Ovary (tissue), 9 donors: ENCODE results near the gene KRTAP5-4. TPM values are rescaled to one million over a fixed set of nuclear protein-coding genes. Genes with fewer than 3 reads are reported as not detected.

ENCODE experiments used
- polyA plus RNA-seq, 2 donors: library from polyadenylated mRNA; stranded (reverse); fragments of 200-250 nt in 1 of 2; fragments of 350-450 nt in 1 of 2; fragmentation: Illumina TruSeq in 1 of 2; extraction: RNeasy Lipid Tissue Mini Kit (QIAGEN cat#74804) in 1 of 2; gene quantifications; one replicate each; pipeline ENCODE4 v1.2.3, GENCODE V29; 2013 to 2014
- total RNA-seq, 7 donors: library from RNA; depleted of rRNA in 2 of 7; stranded (reverse); fragments of >200 nt in 2 of 7; fragmentation: NEBNext Ultra II Directional in 3 of 7; extraction: Animal tissue kit (Norgen Biotek cat#: 25700) in 3 of 7; gene quantifications; one replicate each; pipeline versions ENCODE4 v1.1.0 to v1.2.4, GENCODE V29; 2016 to 2023
- donor health status: DM: no; HTN: no; CAD: no; lungs with moderate emphysema.
- donor health status: DM: no; HTN: no; CAD: no.
- donor health status: Bipolar disorder and iron deficiency.
- donor health status: DM: yes; HTN: yes; CAD: no.
- donor health status: DM: no; HTN: no; CAD: no.
- donor health status: DM: yes; HTN: yes; CAD: no.

The KRTAP5-4 gene
- total and polyA plus RNA-seq, 9 donors = not detected

Other genes with a start within 250 kb of the KRTAP5-4 start
- 1 to 10 TPM in 3 of 7 donors, under 1 TPM in 4; 0.35 to 1.5 (median 0.68) TPM for gene BRSK2, start 232.2 kb downstream of the KRTAP5-4 start, total RNA-seq
- gene BRSK2, start 232.2 kb downstream of the KRTAP5-4 start, polyA plus RNA-seq = under 1 TPM; 0.22 to 0.52 TPM
- 10 to 100 TPM; 28.5 to 47.2 (median 31.3) TPM for gene MOB2, start 135.4 kb downstream of the KRTAP5-4 start, total RNA-seq
- 10 to 100 TPM; 32.0 to 50.1 TPM for gene MOB2, start 135.4 kb downstream of the KRTAP5-4 start, polyA plus RNA-seq
- 10 to 100 TPM in 2 of 7 donors, 1 to 10 TPM in 3, under 1 TPM in 2; 0.38 to 14.9 (median 1.3) TPM for gene DUSP8, start 49.9 kb downstream of the KRTAP5-4 start, total RNA-seq
- 1 to 10 TPM in 1 of 2 donors, under 1 TPM in 1; 0.59 to 1.6 TPM for gene DUSP8, start 49.9 kb downstream of the KRTAP5-4 start, polyA plus RNA-seq
- gene KRTAP5-1, start 36.9 kb downstream of the KRTAP5-4 start, total RNA-seq = not detected
- gene KRTAP5-1, start 36.9 kb downstream of the KRTAP5-4 start, polyA plus RNA-seq = not detected
- not detected for gene KRTAP5-2, start 23.8 kb downstream of the KRTAP5-4 start, total RNA-seq
- not detected for gene KRTAP5-2, start 23.8 kb downstream of the KRTAP5-4 start, polyA plus RNA-seq
- not detected for gene KRTAP5-3, start 13.7 kb downstream of the KRTAP5-4 start, total RNA-seq
- not detected for gene KRTAP5-3, start 13.7 kb downstream of the KRTAP5-4 start, polyA plus RNA-seq
- not detected for gene KRTAP5-5, start 7.6 kb upstream of the KRTAP5-4 start, total RNA-seq
- not detected for gene KRTAP5-5, start 7.6 kb upstream of the KRTAP5-4 start, polyA plus RNA-seq
- not detected for gene KRTAP5-6, start 75.1 kb upstream of the KRTAP5-4 start, total RNA-seq
- not detected for gene KRTAP5-6, start 75.1 kb upstream of the KRTAP5-4 start, polyA plus RNA-seq
- gene IFITM10, start 128.5 kb upstream of the KRTAP5-4 start, total RNA-seq = 1 to 10 TPM in 3 of 7 donors, under 1 TPM in 4; 0.56 to 3.6 (median 0.98) TPM
- gene IFITM10, start 128.5 kb upstream of the KRTAP5-4 start, polyA plus RNA-seq = under 1 TPM; 0.15 to 0.22 TPM
- gene CTSD, start 141.8 kb upstream of the KRTAP5-4 start, total RNA-seq = 100 to 1,000 TPM; 107 to 545 (median 191) TPM
- gene CTSD, start 141.8 kb upstream of the KRTAP5-4 start, polyA plus RNA-seq = 100 to 1,000 TPM in 1 of 2 donors, 10 to 100 TPM in 1; 89.0 to 200 TPM
- gene SYT8, start 212.9 kb upstream of the KRTAP5-4 start, total RNA-seq = 1 to 10 TPM in 1 of 7 donors, under 1 TPM in 1, not detected in 5; 0.24 to 2.4 TPM
- gene SYT8, start 212.9 kb upstream of the KRTAP5-4 start, polyA plus RNA-seq = not detected
- 1 to 10 TPM in 1 of 7 donors, under 1 TPM in 2, not detected in 4; 0.61 to 1.2 (median 0.70) TPM for gene TNNI2, start 216.8 kb upstream of the KRTAP5-4 start, total RNA-seq
- under 1 TPM in 1 of 2 donors, not detected in 1; 0.41 TPM for gene TNNI2, start 216.8 kb upstream of the KRTAP5-4 start, polyA plus RNA-seq
- 10 to 100 TPM in 3 of 7 donors, 1 to 10 TPM in 4; 3.5 to 14.8 (median 9.0) TPM for gene LSP1, start 230.9 kb upstream of the KRTAP5-4 start, total RNA-seq
- 10 to 100 TPM in 1 of 2 donors, 1 to 10 TPM in 1; 6.0 to 22.0 TPM for gene LSP1, start 230.9 kb upstream of the KRTAP5-4 start, polyA plus RNA-seq